Suprapubic skin (tissue), 4 donors: ENCODE results near the gene BPIFB2.

ENCODE experiments used
- POLR2A ChIP-seq, 2 donors: fragments of 450-650 bp; IDR thresholded peaks; one replicate each; pipeline ENCODE4 v1.6.1; 2017; ENCODE audit warnings: antibody characterized with exemption in 2 of 2, mild to moderate bottlenecking in 2 of 2, moderate library complexity in 2 of 2
- POLR2AphosphoS5 ChIP-seq, 3 donors: sonication (generic); formaldehyde crosslinking; IDR thresholded peaks; one replicate each; pipeline ENCODE4 v1.6.1; 2017; ENCODE audit warnings: antibody characterized with exemption in 3 of 3
- TF ChIP-seq, protein P1 (sequence below), 2 donors: fragments of 200-600 bp in 1 of 2; fragments of 450-650 bp in 1 of 2; sonication (generic) in 1 of 2; IDR thresholded peaks; one replicate each; pipeline ENCODE4 v1.5.1; 2016 to 2019; ENCODE audit warnings: antibody characterized with exemption in 2 of 2, mild to moderate bottlenecking in 1 of 2, moderate library complexity in 1 of 2

DNA sequence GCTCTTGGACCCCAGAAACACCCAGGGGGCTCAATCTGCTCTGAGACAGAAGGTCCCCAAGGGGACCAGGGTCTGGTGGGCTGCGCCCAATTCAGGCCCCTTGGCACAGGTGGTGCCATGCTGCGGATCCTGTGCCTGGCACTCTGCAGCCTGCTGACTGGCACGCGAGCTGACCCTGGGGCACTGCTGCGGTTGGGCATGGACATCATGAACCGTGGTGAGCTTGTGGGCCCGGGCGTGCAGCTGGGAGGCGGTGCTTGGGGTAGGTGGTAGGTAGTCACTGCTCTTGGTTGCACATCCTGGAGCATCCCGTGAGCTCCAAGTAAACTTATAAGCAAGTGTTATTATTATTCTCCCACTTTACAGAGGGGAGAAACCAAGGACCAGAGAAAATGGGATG lies 24.0 kb downstream of the BPIFB2 start, which contains the start of gene BPIFB6:
- TF ChIP-seq, protein P1, sequence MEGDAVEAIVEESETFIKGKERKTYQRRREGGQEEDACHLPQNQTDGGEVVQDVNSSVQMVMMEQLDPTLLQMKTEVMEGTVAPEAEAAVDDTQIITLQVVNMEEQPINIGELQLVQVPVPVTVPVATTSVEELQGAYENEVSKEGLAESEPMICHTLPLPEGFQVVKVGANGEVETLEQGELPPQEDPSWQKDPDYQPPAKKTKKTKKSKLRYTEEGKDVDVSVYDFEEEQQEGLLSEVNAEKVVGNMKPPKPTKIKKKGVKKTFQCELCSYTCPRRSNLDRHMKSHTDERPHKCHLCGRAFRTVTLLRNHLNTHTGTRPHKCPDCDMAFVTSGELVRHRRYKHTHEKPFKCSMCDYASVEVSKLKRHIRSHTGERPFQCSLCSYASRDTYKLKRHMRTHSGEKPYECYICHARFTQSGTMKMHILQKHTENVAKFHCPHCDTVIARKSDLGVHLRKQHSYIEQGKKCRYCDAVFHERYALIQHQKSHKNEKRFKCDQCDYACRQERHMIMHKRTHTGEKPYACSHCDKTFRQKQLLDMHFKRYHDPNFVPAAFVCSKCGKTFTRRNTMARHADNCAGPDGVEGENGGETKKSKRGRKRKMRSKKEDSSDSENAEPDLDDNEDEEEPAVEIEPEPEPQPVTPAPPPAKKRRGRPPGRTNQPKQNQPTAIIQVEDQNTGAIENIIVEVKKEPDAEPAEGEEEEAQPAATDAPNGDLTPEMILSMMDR (IDR thresholded peaks at IDR 0.05) = no peak
- TF ChIP-seq POLR2AphosphoS5 (IDR thresholded peaks at IDR 0.05) (no peak), POLR2A (IDR thresholded peaks at IDR 0.05) (no peak)
